GM23338 (cell line): ENCODE results near the gene MMRN2. TPM values are rescaled to one million over a fixed set of nuclear protein-coding genes. Genes with fewer than 3 reads are reported as not detected.

Experiments used
- ATAC-seq: fragments of 200-7000 bp; cut with Tn5 transposase; 3 replicates; pipeline ENCODE4 v1.9.1; 2020
- DNase-seq: peaks from one replicate; pipeline ENCODE4 v3.0.0-alpha.2; 2015; ENCODE audit warnings: low spot score
- H2AFZ ChIP-seq: fragments of 200-600 bp; sonication (generic); 2 replicates; pipeline ENCODE4 v1.8.0; 2016; ENCODE audit warnings: antibody characterized with exemption, mild to moderate bottlenecking, moderate library complexity
- H3F3A ChIP-seq: fragments of 200-600 bp; sonication (generic); replicated peaks from 2 replicates; pipeline ENCODE4 v1.8.0; 2017; ENCODE audit warnings: antibody characterized with exemption, mixed run types, low read depth
- H3K27ac ChIP-seq: fragments of 200-600 bp; sonication (generic); 2 replicates; pipeline ENCODE4 v1.6.1; 2016; ENCODE audit warnings: low read depth
- H3K27me3 ChIP-seq: fragments of 200-600 bp; sonication (generic); 2 replicates; pipeline ENCODE4 v1.8.0; 2016; ENCODE audit warnings: mild to moderate bottlenecking, mixed run types, moderate library complexity; ENCODE audit not compliant: insufficient read depth
- H3K36me3 ChIP-seq: fragments of 200-600 bp; sonication (generic); 2 replicates; pipeline ENCODE4 v1.8.0; 2016; ENCODE audit warnings: mild to moderate bottlenecking; ENCODE audit not compliant: insufficient read depth
- H3K4me1 ChIP-seq: fragments of 200-600 bp; sonication (generic); 2 replicates; pipeline ENCODE4 v1.8.0; 2016; ENCODE audit warnings: mild to moderate bottlenecking, moderate library complexity; ENCODE audit not compliant: insufficient read depth
- H3K4me2 ChIP-seq: fragments of 200-600 bp; sonication (generic); 2 replicates; pipeline ENCODE4 v1.7.1; 2017; ENCODE audit warnings: mixed run types
- H3K4me3 ChIP-seq: fragments of 200-600 bp; sonication (generic); 2 replicates; pipeline ENCODE4 v1.6.1; 2016; ENCODE audit warnings: mixed run types
- H3K79me2 ChIP-seq: fragments of 200-600 bp; sonication (generic); replicated peaks from 2 replicates; pipeline ENCODE4 v1.8.0; 2017; ENCODE audit warnings: mild to moderate bottlenecking; ENCODE audit not compliant: insufficient read depth
- H3K9me2 ChIP-seq: fragments of 200-600 bp; sonication (generic); 2 replicates; pipeline ENCODE4 v1.8.0; 2017; ENCODE audit not compliant: insufficient read depth
- H4K20me1 ChIP-seq: fragments of 200-600 bp; sonication (generic); replicated peaks from 2 replicates; pipeline ENCODE4 v1.8.0; 2017; ENCODE audit warnings: mild to moderate bottlenecking; ENCODE audit not compliant: insufficient read depth
- H3K27ac Mint-ChIP-seq: 2 replicates; pipeline ENCODE4 v1.8.0; 2020; ENCODE audit warnings: inconsistent platforms, mild to moderate bottlenecking, moderate library complexity, mixed read lengths
- H3K27me3 Mint-ChIP-seq: 3 replicates; pipeline ENCODE4 v1.8.0; 2022; ENCODE audit warnings: low read depth, mild to moderate bottlenecking, moderate library complexity, mixed read lengths, inconsistent platforms; ENCODE audit not compliant: insufficient read depth, poor library complexity
- H3K36me3 Mint-ChIP-seq: 3 replicates; pipeline ENCODE4 v1.8.0; 2021; ENCODE audit warnings: low read depth, mild to moderate bottlenecking, inconsistent platforms, moderate library complexity, mixed read lengths
- H3K4me1 Mint-ChIP-seq: 3 replicates; pipeline ENCODE4 v1.8.0; 2020; ENCODE audit warnings: mild to moderate bottlenecking, inconsistent platforms, mixed read lengths
- H3K4me3 Mint-ChIP-seq: 3 replicates; pipeline ENCODE4 v1.8.0; 2021; ENCODE audit warnings: moderate library complexity, mild to moderate bottlenecking, inconsistent platforms, mixed read lengths
- H3K9me3 Mint-ChIP-seq: 3 replicates; pipeline ENCODE4 v1.8.0; 2020; ENCODE audit warnings: moderate library complexity, mild to moderate bottlenecking, inconsistent platforms, mixed read lengths
- CREB1 ChIP-seq: fragments of 250-450 bp; sonication (Bioruptor Pico); IDR thresholded peaks from 2 replicates; pipeline ENCODE4 v1.5.0; 2020; ENCODE audit warnings: low read depth, mild to moderate bottlenecking, moderate library complexity
- CTCF ChIP-seq, 2 experiments: fragments of 200-600 bp in 1 of 2; sonication (generic) in 1 of 2; conservative IDR thresholded peaks; 2 replicates each; pipeline versions ENCODE4 v1.5.1 to v1.6.1; 2016 to 2017; ENCODE audit warnings: antibody characterized with exemption in 2 of 2, low read depth in 2 of 2, mild to moderate bottlenecking in 2 of 2, moderate library complexity in 1 of 2
- EZH2 ChIP-seq: fragments of 200-600 bp; sonication (generic); IDR thresholded peaks from one replicate; pipeline ENCODE4 v1.8.0; 2017; ENCODE audit warnings: antibody characterized with exemption, mild to moderate bottlenecking, low read depth; ENCODE audit not compliant: unreplicated experiment
- EZH2phosphoT487 ChIP-seq: fragments of 200-600 bp; sonication (generic); IDR thresholded peaks from one replicate; pipeline ENCODE4 v1.8.1; 2018; ENCODE audit warnings: antibody characterized with exemption; ENCODE audit not compliant: unreplicated experiment
- JUNB ChIP-seq: IDR thresholded peaks from one replicate; pipeline ENCODE4 v1.6.1; 2016; ENCODE audit warnings: antibody characterized with exemption; ENCODE audit not compliant: unreplicated experiment
- NANOG ChIP-seq: IDR thresholded peaks from 2 replicates; pipeline ENCODE4 v1.6.1; 2016; ENCODE audit warnings: antibody characterized with exemption, borderline replicate concordance
- POLR2AphosphoS5 ChIP-seq: IDR thresholded peaks from 2 replicates; pipeline ENCODE4 v1.6.1; 2016; ENCODE audit warnings: antibody characterized with exemption, low read depth
- REST ChIP-seq: IDR thresholded peaks from one replicate; pipeline ENCODE4 v1.6.1; 2018; ENCODE audit warnings: antibody characterized with exemption; ENCODE audit not compliant: unreplicated experiment
- STAT1 ChIP-seq: IDR thresholded peaks from one replicate; pipeline ENCODE4 v1.6.1; 2016; ENCODE audit warnings: antibody characterized with exemption; ENCODE audit not compliant: unreplicated experiment
- ZNF114 ChIP-seq: fragments of 250-450 bp; sonication (Bioruptor Pico); IDR thresholded peaks from 2 replicates; pipeline ENCODE4 v1.5.0; 2020; ENCODE audit warnings: mild to moderate bottlenecking, moderate library complexity
- ZNF331 ChIP-seq: fragments of 250-450 bp; sonication (Bioruptor Pico); IDR thresholded peaks from 2 replicates; pipeline ENCODE4 v1.5.0; 2020; ENCODE audit warnings: low read depth, mild to moderate bottlenecking, moderate library complexity
- ZNF462 ChIP-seq: fragments of 250-450 bp; sonication (Bioruptor Pico); IDR thresholded peaks from 2 replicates; pipeline ENCODE4 v1.5.0; 2020; ENCODE audit warnings: mild to moderate bottlenecking, moderate library complexity
- polyA plus RNA-seq: library from polyadenylated mRNA; unstranded; fragments of >200 nt; fragmentation: Nextera tagmentation; extraction: Ambion mirVana; gene quantifications from 2 replicates; pipeline ENCODE4 v1.2.1, GENCODE V29; 2016
- total RNA-seq: library from RNA; depleted of rRNA; stranded (reverse); fragments of >200 nt; shearing (Covaris generic); gene quantifications from 2 replicates; pipeline ENCODE4 v1.2.3, GENCODE V29; 2014

MMRN2 gene
- total and polyA plus RNA-seq, 2 experiments from 2014 or later: 0.32 to 2.4 TPM

- TF ChIP-seq JUNB (no peak), POLR2AphosphoS5 (no peak; the same call in 1 of the 2 replicates), CREB1 (CRISPR knock-in tag) (no peak)
Measured at GRCh38 chr10:86938260-86938659, 19.2 kb downstream of the MMRN2 start (continued).

- no peaks in the 10 kb centered on the region for H3K4me1 ChIP-seq
- H3F3A ChIP-seq: 0 out of 2 replicates have a peak, but pooled peaks cover 5% of the 10 kb centered on the region
- no peaks in the 10 kb centered on the region for H3K27me3 ChIP-seq
- Mint-ChIP-seq H3K9me3 (no peaks in the 10 kb centered on the region), H3K36me3 (no peaks in the 10 kb centered on the region; the same call in 1 of the 3 replicates), H3K27ac (no peak overlapping the region), H3K4me1 (peaks cover 7% of the 10 kb centered on the region), H3K27me3 (peaks cover 33% of the 10 kb centered on the region), H3K4me3 (no peak overlapping the region)
- no peak overlapping the region for H3K4me2 ChIP-seq
- no peak overlapping the region for H3K27ac ChIP-seq
- no peaks in the 10 kb centered on the region for H3K79me2 ChIP-seq
- H3K9me2 ChIP-seq: no peaks in the 10 kb centered on the region
- no peak for ATAC-seq
- no peak for DNase-seq
- H3K36me3 ChIP-seq: no peaks in the 10 kb centered on the region
- no peak overlapping the region for H2AFZ ChIP-seq
- H3K4me3 ChIP-seq: no peak overlapping the region
- H4K20me1 ChIP-seq: peaks cover 4% of the 10 kb centered on the region; the same call in 1 of the 2 replicates
- TF ChIP-seq ZNF331 (CRISPR knock-in tag): no peak
- TF ChIP-seq EZH2: no peak
- no peak for TF ChIP-seq CREB1 (CRISPR knock-in tag)
- no peak for TF ChIP-seq NANOG
- no peak for TF ChIP-seq CTCF (conservative IDR thresholded peaks at IDR 0.05; ENCODE audit: low read depth in 2 of 2)
- TF ChIP-seq STAT1: no peak
- no peak for TF ChIP-seq REST
- no peak for TF ChIP-seq POLR2AphosphoS5
- TF ChIP-seq EZH2phosphoT487: no peak
- no peak for TF ChIP-seq ZNF114 (CRISPR knock-in tag)
- TF ChIP-seq JUNB: no peak
- TF ChIP-seq ZNF462: no peak
Measured at GRCh38 chr10:86937502-86938154, 19.8 kb downstream of the MMRN2 start.
